B cell (primary cell): ENCODE measurements around the gene ACBD5. TPM values are rescaled to one million over a fixed set of nuclear protein-coding genes. Genes with fewer than 3 reads are reported as not detected.
"Not testable (repeated sequence)": the region's sequence is repeated elsewhere in the genome, so short reads cannot be mapped to it uniquely, and the experiment has no call there.

Source experiments
- ATAC-seq: fragments of 200-7000 bp; cut with Tn5 transposase; one replicate; pipeline ENCODE4 v1.10.0; 2021; ENCODE audit warnings: low read depth, mild to moderate bottlenecking, moderate number of reproducible peaks, moderate library complexity
- CTCF ChIA-PET: fragments of 350-600 bp; sonication (Branson Sonifier 250); formaldehyde crosslinking; loops from one replicate; lab custom pipeline; 2021; ENCODE audit warnings: antibody characterized with exemption, inconsistent platforms; lab: Charles Lee
- POLR2A ChIA-PET: fragments of 350-600 bp; sonication (Branson Sonifier 250); formaldehyde crosslinking; loops from one replicate; lab custom pipeline; 2021; ENCODE audit warnings: antibody characterized with exemption; lab: Charles Lee
- DNase-seq: peaks from one replicate; pipeline ENCODE4 v3.0.0; 2013
- H2AFZ ChIP-seq: 2 replicates; pipeline ENCODE4 v1.6.1; 2012; ENCODE audit warnings: mild to moderate bottlenecking, low read depth, low read length; ENCODE audit not compliant: insufficient read depth, poor library complexity, severe bottlenecking
- H3K27ac ChIP-seq, 2 donors: 1 replicate in 1 of 2; 2 replicates in 1 of 2; pipeline ENCODE4 v1.5.1; 2012 to 2013; ENCODE audit warnings: low read length in 2 of 2, mild to moderate bottlenecking in 2 of 2, moderate library complexity in 1 of 2
- H3K27me3 ChIP-seq, 4 experiments: fragments of 200-600 bp in 1 of 4; sonication (generic) in 1 of 4; replicated peaks in 1 of 4; 1 replicate in 2 of 4; 2 replicates in 2 of 4; pipeline versions ENCODE4 v1.6.1 to v1.7.0; 2013 to 2016; ENCODE audit warnings: low read length in 3 of 4, mild to moderate bottlenecking in 2 of 4, mixed read lengths in 1 of 4, moderate library complexity in 1 of 4; ENCODE audit not compliant: insufficient read depth in 4 of 4, control insufficient read depth in 3 of 4; ENCODE audit errors: control extremely low read depth in 1 of 4
- H3K36me3 ChIP-seq, 2 experiments: replicated peaks in 1 of 2; 1 replicate in 1 of 2; 2 replicates in 1 of 2; pipeline versions ENCODE4 v1.6.1 to v1.7.1; 2013; ENCODE audit warnings: low read length in 1 of 2; ENCODE audit not compliant: insufficient read depth in 2 of 2, control insufficient read depth in 1 of 2; ENCODE audit errors: control extremely low read depth in 1 of 2, extremely low read depth in 1 of 2
- H3K4me1 ChIP-seq, 2 donors: fragments of 200-600 bp in 1 of 2; sonication (generic) in 1 of 2; 1 replicate in 1 of 2; 2 replicates in 1 of 2; pipeline versions ENCODE4 v1.5.1 to v1.6.1; 2013 to 2017; ENCODE audit warnings: low read length in 2 of 2; ENCODE audit not compliant: control insufficient read depth in 2 of 2, insufficient read depth in 2 of 2
- H3K4me2 ChIP-seq: replicated peaks from 2 replicates; pipeline ENCODE3; 2012; ENCODE audit warnings: mild to moderate bottlenecking, low read depth, low read length; ENCODE audit not compliant: poor library complexity, severe bottlenecking
- H3K4me3 ChIP-seq, 5 experiments: fragments of 200-600 bp in 1 of 5; sonication (generic) in 1 of 5; 1 replicate in 3 of 5; 2 replicates in 2 of 5; pipeline versions ENCODE4 v1.5.1 to v1.7.0; 2011 to 2016; ENCODE audit warnings: low read length in 4 of 5, mild to moderate bottlenecking in 4 of 5, low read depth in 2 of 5, control low read depth in 1 of 5, moderate library complexity in 1 of 5; ENCODE audit not compliant: insufficient read depth in 1 of 5; ENCODE audit errors: control extremely low read depth in 1 of 5, extremely low read depth in 1 of 5
- H3K79me2 ChIP-seq: fragments of 200-600 bp; sonication (generic); one replicate; pipeline ENCODE4 v1.6.0; 2016; ENCODE audit warnings: low read length; ENCODE audit not compliant: control insufficient read depth, insufficient read depth
- H3K9ac ChIP-seq: fragments of 200-600 bp; sonication (generic); 2 replicates; pipeline ENCODE4 v1.6.1; 2017; ENCODE audit warnings: mild to moderate bottlenecking, low read length, moderate library complexity
- H3K9me3 ChIP-seq, 3 donors: one replicate each; pipeline versions ENCODE4 v1.6.1 to v1.7.1; 2013; ENCODE audit warnings: low read length in 2 of 3; ENCODE audit not compliant: control insufficient read depth in 2 of 3, insufficient read depth in 1 of 3; ENCODE audit errors: control extremely low read depth in 1 of 3
- H4K20me1 ChIP-seq: 2 replicates; pipeline ENCODE4 v1.6.0; 2012; ENCODE audit warnings: mild to moderate bottlenecking, low read length; ENCODE audit not compliant: insufficient read depth, control insufficient read depth, poor library complexity, severe bottlenecking
- H3K27ac Mint-ChIP-seq: one replicate; pipeline ENCODE4 v1.8.0; 2021; ENCODE audit warnings: mixed read lengths
- H3K27me3 Mint-ChIP-seq: one replicate; pipeline ENCODE4 v1.8.0; 2021; ENCODE audit warnings: mixed read lengths
- H3K4me1 Mint-ChIP-seq: one replicate; pipeline ENCODE4 v1.8.0; 2021; ENCODE audit warnings: mixed read lengths
- H3K4me3 Mint-ChIP-seq: one replicate; pipeline ENCODE4 v1.8.0; 2021; ENCODE audit warnings: mixed read lengths
- H3K9me3 Mint-ChIP-seq: one replicate; pipeline ENCODE4 v1.8.0; 2022; ENCODE audit warnings: mixed read lengths; ENCODE audit not compliant: insufficient read depth
- CTCF ChIP-seq: fragments of 200-600 bp; IDR thresholded peaks from one replicate; pipeline ENCODE4 v1.8.0; 2022; ENCODE audit warnings: antibody characterized with exemption, mild to moderate bottlenecking
- EZH2 ChIP-seq: IDR thresholded peaks from 2 replicates; pipeline ENCODE4 v1.6.1; 2012; ENCODE audit warnings: borderline replicate concordance, low read depth, mild to moderate bottlenecking, moderate library complexity, low read length; ENCODE audit not compliant: insufficient read depth, poor library complexity, severe bottlenecking
- WGBS: methylation state at CpG from one replicate; pipeline ENCODE4 v1.1.5; 2013; ENCODE audit warnings: missing lambda C conversion rate; ENCODE audit not compliant: insufficient coverage; 5-methylcytosine and 5-hydroxymethylcytosine counted together
- intact Hi-C: fragments of 100-400 bp; cut with micrococcal nuclease; formaldehyde crosslinking; loops from one replicate; pipeline ENCODE4 v1.10.0; 2022
- polyA plus RNA-seq: library from polyadenylated mRNA; depleted of rRNA; stranded (reverse); fragments of >200 nt; gene quantifications from 2 replicates; pipeline ENCODE4 v1.2.3, GENCODE V29; 2012
- total RNA-seq, 2 donors: library from RNA; stranded (reverse); fragments of 120-200 nt in 1 of 2; gene quantifications; 1 replicate in 1 of 2; 2 replicates in 1 of 2; pipeline versions ENCODE4 v1.2.3 to v1.2.4, GENCODE V29; 2013 to 2022

Gene ACBD5
- total and polyA plus RNA-seq, 2 donors (not counting 1 experiment from before 2014, with no cell fraction given) = 8.2 to 24.0 TPM

- H3K9me3 Mint-ChIP-seq, H3K27ac Mint-ChIP-seq, H3K9ac ChIP-seq, H3K4me3 ChIP-seq, H3K27ac ChIP-seq, H2AFZ ChIP-seq, H3K4me3 Mint-ChIP-seq, DNase-seq, ATAC-seq, H3K4me2 ChIP-seq, H3K36me3 ChIP-seq, H3K79me2 ChIP-seq, POLR2A ChIA-PET, intact Hi-C loops, H3K9me3 ChIP-seq, H4K20me1 ChIP-seq: not testable (repeated sequence)
- Mint-ChIP-seq H3K4me1 (peaks cover 16% of the 10 kb centered on the region), H3K27me3 (peaks cover 62% of the 10 kb centered on the region)
- H3K27me3 ChIP-seq = peaks cover 0 to 26% (median 19%) of the 10 kb centered on the region in 4 experiments
- 92% methylated on average over 3 of the region's 7 CpGs for WGBS
- H3K4me1 ChIP-seq = peaks cover 16 to 19% of the 10 kb centered on the region in 2 donors
- CTCF ChIA-PET = interaction anchor here (1.2 kb wide), 1 partner anchor 12 kb away, joined by 4 read pairs; no protein-coding TSS in a partner anchor
Observed at GRCh38 chr10:27262788-27263187, 22.2 kb upstream of the ACBD5 start.

GRCh38 chr10:27258838-27259812 lies 18.5 kb upstream of the ACBD5 start:
- WGBS = 4% methylated on average over 68 of the region's 75 CpGs
- H3K27ac ChIP-seq = no peak overlapping the region
- H3K4me3 ChIP-seq = peak overlapping the region in 4 of 5 experiments; percentile 36 to 74 (median 56)
- H4K20me1 ChIP-seq = no peaks in the 10 kb centered on the region
- DNase-seq (peak; percentile 59), ATAC-seq (peak; percentile 64)
- H3K4me1 ChIP-seq = peaks cover 21 to 24% of the 10 kb centered on the region in 2 donors
- H3K27me3 Mint-ChIP-seq = peaks cover 50% of the 10 kb centered on the region
- H3K9me3 Mint-ChIP-seq = no peaks in the 10 kb centered on the region
- no peaks in the 10 kb centered on the region for H3K36me3 ChIP-seq
- peak overlapping the region; percentile 94 for H3K4me2 ChIP-seq
- peaks cover 0 to 14% (median 0%) of the 10 kb centered on the region in 3 donors for H3K9me3 ChIP-seq
- intact Hi-C loops = loop anchor here (2.0 kb wide), 1 partner anchor 16 kb away; no protein-coding TSS in a partner anchor
- H3K9ac ChIP-seq = peak overlapping the region; percentile 74
- no peaks in the 10 kb centered on the region for H3K79me2 ChIP-seq
- H3K4me3 Mint-ChIP-seq = peak overlapping the region; percentile 97
- POLR2A ChIA-PET = interaction anchor here (0.6 to 1.4 kb wide), 4 partner anchors 12 to 1036 kb away, joined by 3 to 6 read pairs (median 4); no protein-coding TSS in a partner anchor
- peaks cover 0 to 31% (median 27%) of the 10 kb centered on the region in 4 experiments for H3K27me3 ChIP-seq
- CTCF ChIA-PET = interaction anchor here (0.7 to 1.8 kb wide), 4 partner anchors 14 to 38 kb away, joined by 3 to 6 read pairs (median 4); no protein-coding TSS in a partner anchor
- no peak overlapping the region for H3K27ac Mint-ChIP-seq
- no peak for TF ChIP-seq EZH2
- TF ChIP-seq CTCF = no peak
- H3K4me1 Mint-ChIP-seq = peaks cover 23% of the 10 kb centered on the region
- H2AFZ ChIP-seq = peak overlapping the region; percentile 87
